ENCODE measurements around the gene ZDHHC9.

Gene ZDHHC9

GRCh38 chrX:129763666-129764065 lies 80.0 kb downstream of the ZDHHC9 start:
- TF ChIP-seq, protein P1, sequence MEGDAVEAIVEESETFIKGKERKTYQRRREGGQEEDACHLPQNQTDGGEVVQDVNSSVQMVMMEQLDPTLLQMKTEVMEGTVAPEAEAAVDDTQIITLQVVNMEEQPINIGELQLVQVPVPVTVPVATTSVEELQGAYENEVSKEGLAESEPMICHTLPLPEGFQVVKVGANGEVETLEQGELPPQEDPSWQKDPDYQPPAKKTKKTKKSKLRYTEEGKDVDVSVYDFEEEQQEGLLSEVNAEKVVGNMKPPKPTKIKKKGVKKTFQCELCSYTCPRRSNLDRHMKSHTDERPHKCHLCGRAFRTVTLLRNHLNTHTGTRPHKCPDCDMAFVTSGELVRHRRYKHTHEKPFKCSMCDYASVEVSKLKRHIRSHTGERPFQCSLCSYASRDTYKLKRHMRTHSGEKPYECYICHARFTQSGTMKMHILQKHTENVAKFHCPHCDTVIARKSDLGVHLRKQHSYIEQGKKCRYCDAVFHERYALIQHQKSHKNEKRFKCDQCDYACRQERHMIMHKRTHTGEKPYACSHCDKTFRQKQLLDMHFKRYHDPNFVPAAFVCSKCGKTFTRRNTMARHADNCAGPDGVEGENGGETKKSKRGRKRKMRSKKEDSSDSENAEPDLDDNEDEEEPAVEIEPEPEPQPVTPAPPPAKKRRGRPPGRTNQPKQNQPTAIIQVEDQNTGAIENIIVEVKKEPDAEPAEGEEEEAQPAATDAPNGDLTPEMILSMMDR (IDR thresholded peaks at IDR 0.05), result no peak

- TF ChIP-seq, protein P1 (IDR thresholded peaks at IDR 0.05), result no peak
Observed at GRCh38 chrX:129762448-129762847, 81.2 kb downstream of the ZDHHC9 start.

GRCh38 chrX:129761596-129761995 lies 82.1 kb downstream of the ZDHHC9 start:
- TF ChIP-seq, protein P1 (IDR thresholded peaks at IDR 0.05), result no peak

GRCh38 chrX:129760981-129761380 lies 82.7 kb downstream of the ZDHHC9 start:
- TF ChIP-seq, protein P1 (IDR thresholded peaks at IDR 0.05), result no peak

GRCh38 chrX:129760155-129760554 lies 83.5 kb downstream of the ZDHHC9 start:
- TF ChIP-seq, protein P1 (IDR thresholded peaks at IDR 0.05), result no peak

- TF ChIP-seq, protein P1 (IDR thresholded peaks at IDR 0.05), result no peak
Observed at GRCh38 chrX:129759576-129760061, 84.1 kb downstream of the ZDHHC9 start.

GRCh38 chrX:129755779-129756650 lies 87.7 kb downstream of the ZDHHC9 start:
- TF ChIP-seq, protein P1 (IDR thresholded peaks at IDR 0.05), result no peak

All from LNCAP (cell line).